Measurements from ENCODE around the gene TECR.
"Not testable (repeated sequence)": the region's sequence is repeated elsewhere in the genome, so short reads cannot be mapped to it uniquely, and the experiment has no call there.

Gene TECR

DNA sequence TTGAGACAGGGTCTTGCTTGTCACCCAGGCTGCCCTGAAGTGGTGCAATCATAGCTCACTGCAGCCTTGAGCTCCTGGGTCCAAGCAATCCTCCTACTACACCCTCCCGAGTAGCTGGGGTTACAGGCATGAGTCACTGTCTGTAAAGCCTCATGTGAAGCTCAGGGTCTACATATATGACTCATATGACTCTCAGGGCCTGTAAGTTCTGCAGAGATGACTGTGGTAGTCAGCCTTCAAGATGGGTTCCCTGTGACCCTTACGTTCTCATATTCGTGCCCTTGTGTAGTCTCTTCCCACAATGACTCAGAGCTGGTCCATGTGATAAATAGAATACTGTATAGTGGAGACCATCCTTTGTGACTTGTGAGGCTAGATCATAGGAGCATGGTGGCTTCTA lies 55.8 kb downstream of the TECR start:
- DNase-seq (ENCODE audit: low read depth), result peak; percentile 80

DNA sequence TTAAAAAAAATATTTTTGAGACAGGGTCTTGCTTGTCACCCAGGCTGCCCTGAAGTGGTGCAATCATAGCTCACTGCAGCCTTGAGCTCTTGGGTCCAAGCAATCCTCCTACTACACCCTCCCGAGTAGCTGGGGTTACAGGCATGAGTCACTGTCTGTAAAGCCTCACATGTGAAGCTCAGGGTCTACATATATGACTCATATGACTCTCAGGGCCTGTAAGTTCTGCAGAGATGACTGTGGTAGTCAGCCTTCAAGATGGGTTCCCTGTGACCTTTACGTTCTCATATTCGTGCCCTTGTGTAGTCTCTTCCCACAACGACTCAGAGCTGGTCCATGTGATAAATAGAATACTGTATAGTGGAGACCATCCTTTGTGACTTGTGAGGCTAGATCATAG lies 60.0 kb downstream of the TECR start:
- peak; percentile 42 for DNase-seq (ENCODE audit: low read depth)

DNA sequence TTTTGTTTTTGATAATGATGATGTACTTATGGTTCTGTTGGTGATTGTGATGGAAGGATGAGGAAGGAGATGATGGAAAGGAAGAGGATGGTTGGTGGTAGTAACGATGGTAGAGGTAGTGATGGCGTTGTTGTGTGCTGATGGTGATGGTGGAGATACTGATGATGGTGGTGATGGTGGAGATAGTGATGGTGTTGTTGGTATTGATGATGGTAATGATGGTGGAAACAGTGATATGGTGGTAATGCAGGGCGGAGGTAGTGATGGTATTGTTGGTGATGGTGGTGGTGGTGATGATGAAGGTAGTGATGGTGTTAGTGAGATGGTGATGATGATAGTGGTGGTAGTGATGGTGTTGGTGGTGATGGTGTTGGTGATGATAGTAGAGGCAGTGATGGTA lies 66.2 kb downstream of the TECR start:
- DNase-seq (ENCODE audit: low read depth), result no peak

DNA sequence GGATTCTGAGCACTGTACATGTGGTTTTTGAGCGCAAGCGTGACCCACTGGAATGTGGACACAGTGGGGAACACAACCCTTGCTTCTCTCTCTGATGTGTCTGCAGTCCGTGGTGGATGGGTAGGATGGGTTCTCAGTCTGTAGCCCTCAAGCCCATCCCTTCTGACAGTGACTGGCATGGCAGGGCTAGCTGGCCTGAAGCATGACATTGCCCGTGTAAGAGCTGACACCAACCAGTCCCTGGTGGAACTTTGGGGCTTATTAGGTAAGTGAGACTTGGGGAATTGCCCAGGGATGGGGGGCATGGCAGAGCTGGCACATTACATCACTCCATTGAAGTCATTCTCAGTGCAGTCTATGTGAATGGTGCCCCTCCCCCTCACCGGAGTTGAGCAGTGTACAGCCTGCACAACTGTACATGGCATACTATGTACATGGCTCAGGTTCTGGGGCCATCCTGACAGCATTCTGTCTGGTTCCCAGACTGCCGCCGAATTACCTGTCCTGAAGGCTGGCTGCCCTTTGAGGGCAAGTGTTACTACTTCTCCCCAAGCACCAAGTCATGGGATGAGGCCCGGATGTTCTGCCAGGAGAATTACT lies 70.3 kb downstream of the TECR start:
- no peak for DNase-seq (ENCODE audit: low read depth)

DNA sequence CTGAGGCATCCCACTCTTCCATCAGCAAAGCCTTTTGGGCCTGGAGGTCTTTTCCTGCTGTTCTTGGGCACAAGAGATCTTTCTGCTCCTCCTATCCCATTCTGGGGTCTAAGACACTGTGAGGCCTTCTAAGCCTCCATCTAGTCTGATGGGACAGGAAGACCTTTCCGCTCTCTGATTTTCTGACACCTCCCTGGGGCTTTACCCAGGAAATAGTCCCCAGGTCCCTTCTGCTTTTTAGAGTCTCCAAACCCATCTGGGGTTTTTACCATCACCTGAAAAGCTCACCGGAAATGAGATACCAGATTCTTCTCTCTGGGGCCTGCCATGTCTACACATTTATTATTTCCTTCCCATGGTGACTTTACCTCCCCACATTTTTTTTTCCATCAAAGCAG lies 74.6 kb downstream of the TECR start:
- no peak for DNase-seq (ENCODE audit: low read depth)

DNA sequence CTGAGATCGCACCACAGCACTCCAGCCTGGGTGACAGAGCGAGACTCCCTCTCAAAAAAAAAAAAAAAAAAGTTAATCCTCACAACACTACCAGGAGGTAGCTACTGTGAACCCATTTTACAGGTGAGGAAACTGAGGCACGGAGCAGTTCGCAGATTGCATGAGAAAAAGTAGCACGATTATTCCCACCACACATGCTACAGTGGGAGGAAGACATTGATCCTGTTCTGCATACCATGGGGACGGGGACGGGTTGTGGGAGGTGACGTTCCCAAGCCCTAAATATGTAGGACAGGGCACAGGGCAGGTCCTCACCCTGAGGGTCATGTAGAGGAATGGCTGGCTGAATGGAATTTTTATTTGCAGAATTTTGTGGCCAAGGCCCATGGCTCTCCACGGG lies 77.2 kb downstream of the TECR start:
- DNase-seq (ENCODE audit: low read depth), result no peak

DNA sequence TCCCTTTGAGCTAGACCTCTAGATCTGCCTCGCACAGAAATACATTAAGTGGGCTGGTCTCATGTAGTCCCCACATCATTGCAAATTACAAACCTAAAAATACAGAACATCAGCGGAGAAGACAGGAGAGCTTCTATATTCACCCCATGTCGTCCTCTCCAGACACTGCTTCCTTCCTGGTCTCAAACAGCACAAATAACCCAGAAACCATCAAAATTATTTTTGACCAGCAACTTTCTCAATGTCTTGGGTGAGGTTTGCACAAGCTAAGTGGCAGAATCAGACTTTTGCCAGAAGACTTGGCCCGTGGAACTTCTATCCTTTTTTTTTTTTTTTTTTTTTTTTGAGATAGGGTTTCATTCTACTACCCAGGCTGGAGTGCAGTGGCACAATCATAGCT lies 81.7 kb downstream of the TECR start:
- DNase-seq (ENCODE audit: low read depth), result no peak

DNA sequence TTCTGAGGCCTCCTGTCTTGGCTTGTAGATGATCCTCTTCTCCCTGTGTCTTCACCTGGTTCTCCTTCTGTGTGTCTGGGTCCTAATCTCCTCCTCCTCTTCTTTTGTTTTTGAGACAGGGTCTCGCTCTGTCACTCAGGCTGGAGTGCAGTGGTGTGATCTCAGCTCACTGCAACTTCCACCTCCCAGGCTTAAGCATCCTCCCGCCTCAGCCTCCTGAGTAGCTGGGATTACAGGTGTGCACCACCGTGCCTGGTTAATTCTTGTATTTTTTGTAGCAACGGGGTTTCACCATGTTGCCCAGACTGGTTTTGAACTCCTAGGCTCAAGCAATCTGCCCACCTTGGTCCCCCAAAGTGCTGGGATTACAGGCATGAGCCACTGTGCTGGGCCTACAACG lies 82.8 kb downstream of the TECR start:
- DNase-seq (ENCODE audit: low read depth), result not testable (repeated sequence)

DNA sequence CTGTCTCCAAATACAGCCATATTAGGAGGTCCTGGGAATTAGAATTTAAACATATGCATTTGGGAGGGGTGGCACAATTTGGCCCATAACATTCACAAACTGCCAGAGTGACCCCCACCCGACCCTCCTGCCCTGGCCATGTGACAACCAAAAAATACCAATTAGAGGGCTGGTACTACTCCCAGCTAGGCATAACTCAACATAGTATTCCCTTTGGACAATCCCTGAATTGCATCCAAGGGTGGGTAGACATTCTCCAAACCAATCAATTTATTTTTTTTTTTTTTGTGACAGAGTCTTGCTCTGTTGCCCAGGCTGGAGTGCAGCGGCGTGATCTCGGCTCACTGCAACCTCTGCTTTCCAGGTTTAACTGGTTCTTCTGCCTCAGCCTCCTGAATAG lies 83.3 kb downstream of the TECR start:
- no peak for DNase-seq (ENCODE audit: low read depth)

DNA sequence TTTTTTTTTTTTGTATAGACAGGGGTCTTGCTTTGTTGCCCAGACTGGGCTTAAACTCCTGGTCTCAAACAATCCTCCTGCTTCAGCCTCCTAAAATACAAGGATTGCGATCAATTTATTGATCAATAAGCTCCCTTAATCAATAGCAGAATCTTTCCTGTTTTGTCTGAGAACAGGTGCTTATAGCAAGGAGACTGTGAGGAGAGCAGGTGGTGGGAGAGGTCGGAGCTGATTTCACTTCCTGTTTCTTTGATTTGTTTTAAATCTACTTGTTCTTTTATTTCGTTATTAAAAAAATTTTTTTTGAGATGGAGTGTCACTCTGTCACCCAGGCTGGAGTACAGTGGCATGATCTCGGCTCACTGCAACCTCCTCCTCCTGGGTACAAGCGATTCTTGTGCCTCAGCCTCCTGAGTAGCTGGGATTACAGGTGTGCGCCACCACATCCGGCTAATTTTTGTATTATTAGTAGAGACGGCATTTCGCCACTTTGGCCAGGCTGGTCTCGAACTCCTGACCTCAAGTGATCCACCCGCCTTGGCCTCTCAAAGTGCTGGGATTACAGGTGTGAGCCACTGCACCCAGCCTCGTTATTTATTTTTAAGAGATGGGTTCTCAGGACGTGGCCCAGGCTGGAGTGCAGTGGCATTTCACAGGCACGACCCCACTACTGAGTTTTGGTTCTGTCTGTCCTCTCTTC lies 84.2 kb downstream of the TECR start:
- DNase-seq (ENCODE audit: low read depth), result not testable (repeated sequence)

DNA sequence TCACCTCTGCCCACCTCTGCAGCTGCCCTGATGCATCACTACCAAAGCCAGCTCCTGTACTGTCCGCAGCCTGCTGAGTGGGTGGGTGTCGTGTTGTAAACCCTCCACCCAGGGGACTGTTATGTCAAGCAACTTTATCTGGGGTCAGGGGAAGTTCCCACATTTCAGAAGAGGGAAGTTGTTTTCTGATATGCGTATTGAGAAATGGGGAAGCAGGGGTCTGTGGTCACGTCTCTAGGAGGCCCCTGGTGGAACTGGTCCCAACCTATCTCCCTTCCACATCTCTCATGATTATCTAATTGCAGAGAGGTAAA lies 84.7 kb downstream of the TECR start:
- DNase-seq (ENCODE audit: low read depth), result no peak

Data from ELR (cell line).